ENCODE results near the gene MOCS1.

GRCh38 chr6:39903656-39904055, 30.6 kb downstream of the MOCS1 start:
- no peak for TF ChIP-seq CTCF (IDR thresholded peaks at IDR 0.05)
- TF ChIP-seq POLR2A (IDR thresholded peaks at IDR 0.05), result no peak
